Activated T-helper 1 cell treated with anti-CD3 and anti-CD28 coated beads, Interleukin-12 subunit alpha, Interleukin-12 subunit beta, Interleukin-2, Interleukin-4 antibody, amounts not matched to agents 30 ng/mL and 10 ng/mL and 1 ng/mL, durations not matched to agents 14 hours and 24 hours and 36 hours (primary cell): Measurements from ENCODE around the gene SCN4B. TPM values are rescaled to one million over a fixed set of nuclear protein-coding genes. Genes with fewer than 3 reads are reported as not detected.

Source experiments
- DNase-seq: peaks from one replicate; pipeline ENCODE4 v3.0.0; 2021; ENCODE audit warnings: low spot score
- H3K27ac Mint-ChIP-seq: one replicate; pipeline ENCODE4 v1.8.0; 2021; ENCODE audit warnings: mild to moderate bottlenecking, mixed read lengths
- H3K27me3 Mint-ChIP-seq: one replicate; pipeline ENCODE4 v1.8.0; 2022; ENCODE audit warnings: mild to moderate bottlenecking, moderate library complexity, mixed read lengths; ENCODE audit not compliant: insufficient read depth
- H3K36me3 Mint-ChIP-seq: one replicate; pipeline ENCODE4 v1.8.0; 2021; ENCODE audit warnings: low read depth, mixed read lengths
- H3K4me1 Mint-ChIP-seq: one replicate; pipeline ENCODE4 v1.8.0; 2021; ENCODE audit warnings: low read depth, mixed read lengths
- H3K4me3 Mint-ChIP-seq: one replicate; pipeline ENCODE4 v1.8.0; 2021; ENCODE audit warnings: mild to moderate bottlenecking, moderate library complexity, mixed read lengths
- H3K9me3 Mint-ChIP-seq: one replicate; pipeline ENCODE4 v1.8.0; 2021; ENCODE audit warnings: mixed read lengths
- intact Hi-C: fragments of 100-400 bp; cut with micrococcal nuclease; formaldehyde crosslinking; loops from one replicate; pipeline ENCODE4 v1.15.1; 2024
- total RNA-seq: library from RNA; stranded (reverse); gene quantifications from 2 replicates; pipeline ENCODE4 v1.2.3, GENCODE V29; 2022

Gene SCN4B
- total RNA-seq, 1 donor from 2014 or later: 0.08 TPM

- no peak overlapping the region for H3K27ac Mint-ChIP-seq
- no peaks in the 10 kb centered on the region for H3K36me3 Mint-ChIP-seq
- peaks cover 10% of the 10 kb centered on the region for H3K27me3 Mint-ChIP-seq
- no peak for DNase-seq
- no peaks in the 10 kb centered on the region for H3K4me1 Mint-ChIP-seq
- H3K4me3 Mint-ChIP-seq: no peak overlapping the region
- intact Hi-C loops: no loop called here
- peaks cover 6% of the 10 kb centered on the region for H3K9me3 Mint-ChIP-seq
Observed at GRCh38 chr11:118092907-118093571, 59.6 kb downstream of the SCN4B start.

GRCh38 chr11:118091690-118092089, 60.9 kb downstream of the SCN4B start:
- Mint-ChIP-seq H3K27me3 (peaks cover 5% of the 10 kb centered on the region), H3K27ac (no peak overlapping the region), H3K4me3 (no peak overlapping the region), H3K36me3 (no peaks in the 10 kb centered on the region), H3K9me3 (peaks cover 18% of the 10 kb centered on the region), H3K4me1 (no peaks in the 10 kb centered on the region)
- intact Hi-C loops: no loop called here
- no peak for DNase-seq

DNA sequence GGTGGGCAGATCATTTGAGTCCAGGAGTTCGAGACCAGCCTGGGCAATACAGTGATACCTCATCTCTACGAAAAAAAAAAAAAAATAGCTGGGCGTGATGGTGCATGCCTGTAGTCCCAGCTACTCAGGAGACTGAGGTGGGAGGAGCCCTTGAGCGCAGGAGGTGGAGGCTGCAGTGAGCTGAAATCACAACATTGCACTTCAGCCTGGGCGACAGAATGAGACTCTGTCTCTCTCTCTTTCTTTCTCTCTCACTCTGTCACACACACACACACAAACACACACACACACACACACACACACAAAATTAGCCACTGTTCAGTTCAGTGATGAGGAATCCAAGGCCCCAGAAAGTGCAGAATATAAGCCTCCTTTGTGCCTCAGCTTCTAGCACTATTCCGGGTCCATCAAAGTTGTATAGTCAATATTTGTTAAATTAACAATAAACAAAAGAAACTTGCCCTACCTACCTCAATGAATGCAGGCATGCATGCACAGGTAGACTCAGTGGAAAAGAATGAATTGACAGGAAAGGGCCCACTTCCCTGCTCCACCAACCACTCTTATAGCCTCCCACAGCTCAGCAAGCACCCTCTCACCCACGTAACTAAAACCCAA, 62.0 kb downstream of the SCN4B start:
- DNase-seq: no peak
- no peak overlapping the region for H3K4me3 Mint-ChIP-seq
- no peak overlapping the region for H3K27ac Mint-ChIP-seq
- no peaks in the 10 kb centered on the region for H3K4me1 Mint-ChIP-seq
- H3K36me3 Mint-ChIP-seq: no peaks in the 10 kb centered on the region
- peaks cover 5% of the 10 kb centered on the region for H3K27me3 Mint-ChIP-seq
- H3K9me3 Mint-ChIP-seq: peaks cover 28% of the 10 kb centered on the region
- intact Hi-C loops: no loop called here

DNA sequence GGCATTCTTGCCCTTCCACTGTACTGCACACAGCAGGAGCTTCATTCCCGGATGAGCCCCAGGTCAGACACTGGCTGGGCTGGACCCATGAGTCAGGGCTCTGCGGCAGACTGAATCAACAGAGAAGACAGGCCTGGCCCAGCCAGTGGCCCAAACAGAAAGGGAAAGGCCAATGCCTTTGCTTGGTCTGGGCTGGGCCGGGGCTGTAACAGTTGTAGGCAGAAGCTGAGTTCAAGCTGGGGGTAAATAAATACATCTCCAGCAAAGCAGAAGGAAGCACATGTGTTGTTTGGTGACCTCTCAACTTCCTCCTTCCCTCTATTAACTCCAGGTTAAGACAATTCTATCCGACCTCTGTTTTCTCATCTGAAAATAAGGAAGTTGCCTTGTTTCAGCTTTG, 64.1 kb downstream of the SCN4B start:
- Mint-ChIP-seq H3K27ac (no peak overlapping the region), H3K36me3 (no peaks in the 10 kb centered on the region), H3K4me1 (no peaks in the 10 kb centered on the region), H3K4me3 (no peak overlapping the region), H3K9me3 (peaks cover 29% of the 10 kb centered on the region), H3K27me3 (peaks cover 2% of the 10 kb centered on the region)
- intact Hi-C loops: no loop called here
- DNase-seq: no peak

DNA sequence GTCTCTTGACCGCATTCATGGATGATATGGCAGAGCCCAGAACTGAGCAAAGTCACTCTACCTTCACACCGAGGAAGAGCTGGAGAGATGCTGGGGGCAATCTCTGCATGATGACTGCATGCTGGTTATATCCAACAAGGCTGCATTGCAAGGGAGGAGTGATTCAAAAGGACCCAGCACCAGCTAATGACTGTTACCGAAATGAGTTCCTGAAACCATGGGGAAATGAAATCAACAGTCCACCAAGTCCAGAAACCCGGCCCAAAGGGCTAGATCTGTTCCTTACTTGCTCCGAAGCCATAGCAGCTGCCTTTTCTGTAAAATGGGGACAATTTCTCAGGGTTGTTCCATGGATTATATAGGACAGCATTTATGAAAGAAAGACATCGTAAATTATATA, 64.7 kb downstream of the SCN4B start:
- intact Hi-C loops: no loop called here
- DNase-seq: no peak
- H3K36me3 Mint-ChIP-seq: no peaks in the 10 kb centered on the region
- H3K9me3 Mint-ChIP-seq: peaks cover 29% of the 10 kb centered on the region
- H3K4me1 Mint-ChIP-seq: no peaks in the 10 kb centered on the region
- no peak overlapping the region for H3K4me3 Mint-ChIP-seq
- H3K27ac Mint-ChIP-seq: no peak overlapping the region
- H3K27me3 Mint-ChIP-seq: peaks cover 5% of the 10 kb centered on the region

DNA sequence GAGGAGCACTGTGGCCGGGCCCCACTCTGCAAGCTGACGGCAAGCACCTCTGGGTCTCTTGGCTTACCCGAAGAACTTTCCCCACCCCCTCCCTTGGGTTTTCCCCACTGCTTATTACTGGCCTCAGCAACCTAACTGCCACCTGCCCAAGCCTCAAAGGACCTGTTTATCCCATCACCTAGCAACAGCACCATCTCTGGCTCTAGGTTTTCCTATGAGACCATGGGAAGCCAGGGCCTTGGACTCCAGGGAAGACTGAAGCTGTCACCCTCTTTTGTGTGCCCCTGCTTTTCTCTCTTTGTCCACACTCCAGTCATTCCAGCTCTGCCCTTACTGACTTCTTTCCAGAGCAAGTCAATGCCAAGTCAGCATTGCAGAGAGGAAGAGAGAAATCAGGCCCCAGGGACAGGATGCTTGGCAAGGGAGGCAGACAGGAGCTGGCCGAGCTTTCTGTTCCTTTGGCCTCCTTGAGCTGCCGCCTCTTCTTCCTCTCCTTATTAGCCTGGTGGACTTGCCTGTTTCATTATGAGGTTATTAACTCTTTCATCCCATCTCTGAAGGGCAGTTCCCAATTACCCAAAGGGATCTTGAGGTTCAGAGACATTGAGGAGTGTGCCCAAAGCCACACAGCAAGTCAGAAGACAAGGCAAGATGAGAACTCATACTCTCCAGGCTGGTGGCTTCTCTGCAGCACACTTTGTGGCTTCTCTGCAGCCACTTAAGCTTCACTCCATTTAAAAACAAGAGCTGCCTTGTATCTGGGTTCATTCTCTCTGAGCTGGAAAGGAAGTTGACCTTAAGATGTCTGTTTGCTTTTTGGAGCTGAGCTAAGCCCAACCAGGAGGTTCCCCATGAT, 65.5 kb downstream of the SCN4B start, which contains the start of gene SMIM35:
TSS of gene SMIM35 (minus strand) at position 51 of the 856 bp plus-strand sequence. CDS start 206 bp downstream, outside the sequence.
- H3K27ac Mint-ChIP-seq: no peak within 1 kb of the TSS
- no peaks in the 10 kb centered on the region for H3K36me3 Mint-ChIP-seq
- no peaks in the 10 kb centered on the region for H3K4me1 Mint-ChIP-seq
- peaks cover 29% of the 10 kb centered on the region for H3K9me3 Mint-ChIP-seq
- DNase-seq: no peak
- no peak within 1 kb of the TSS for H3K4me3 Mint-ChIP-seq
- intact Hi-C loops: no loop called here
- peaks cover 7% of the 10 kb centered on the region for H3K27me3 Mint-ChIP-seq

DNA sequence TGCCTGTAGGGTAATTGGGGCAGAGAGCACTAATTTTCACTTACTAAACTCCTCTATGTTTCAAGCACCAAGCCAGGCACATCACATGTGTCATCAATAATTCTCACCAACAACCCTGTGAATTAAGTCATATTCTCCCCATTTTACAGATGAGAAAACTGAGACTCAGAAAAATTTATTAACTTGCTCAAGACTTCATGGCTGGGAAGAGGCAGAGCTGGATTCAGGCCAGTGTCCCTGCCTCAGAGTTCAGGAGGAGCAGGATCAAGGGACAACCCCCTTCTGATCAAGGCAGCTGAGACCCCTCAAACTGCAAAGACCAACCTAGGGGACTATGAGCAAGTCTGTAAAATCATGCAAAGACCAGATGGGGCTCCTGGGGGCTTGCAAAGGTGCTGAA, 68.0 kb downstream of the SCN4B start:
- peaks cover 7% of the 10 kb centered on the region for H3K27me3 Mint-ChIP-seq
- H3K27ac Mint-ChIP-seq: no peak overlapping the region
- H3K4me1 Mint-ChIP-seq: no peaks in the 10 kb centered on the region
- no peak for DNase-seq
- H3K9me3 Mint-ChIP-seq: peaks cover 29% of the 10 kb centered on the region
- no peaks in the 10 kb centered on the region for H3K36me3 Mint-ChIP-seq
- intact Hi-C loops: no loop called here
- no peak overlapping the region for H3K4me3 Mint-ChIP-seq

DNA sequence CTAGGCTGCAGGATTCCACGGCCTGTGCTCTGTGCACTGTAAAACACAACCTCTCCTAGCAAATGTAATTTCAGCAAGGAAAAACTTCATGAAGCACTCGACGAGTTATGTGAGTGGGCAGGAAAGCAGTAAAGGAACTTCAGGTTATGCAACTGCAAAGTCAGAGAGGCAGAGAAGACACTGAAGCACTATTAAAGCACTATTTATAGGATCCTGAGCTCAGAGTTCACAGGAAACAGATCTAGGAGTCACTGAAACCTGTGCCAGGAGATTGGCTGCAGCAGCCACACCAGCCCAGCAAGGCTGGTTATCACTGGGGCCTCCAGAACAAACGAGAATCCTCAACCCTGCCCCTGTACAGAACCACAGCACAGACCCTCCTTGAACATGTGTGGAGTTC, 68.4 kb downstream of the SCN4B start:
- Mint-ChIP-seq H3K9me3 (peaks cover 29% of the 10 kb centered on the region), H3K4me1 (no peaks in the 10 kb centered on the region), H3K4me3 (no peak overlapping the region)

More for the DNA sequence above, 68.4 kb downstream of the SCN4B start:
- no peak for DNase-seq
- Mint-ChIP-seq H3K27ac (no peak overlapping the region), H3K36me3 (no peaks in the 10 kb centered on the region), H3K27me3 (peaks cover 7% of the 10 kb centered on the region)
- intact Hi-C loops: no loop called here

Other genes starting within 250 kb of the SCN4B start
- 1.2 and 1.5 TPM in 2 replicates for gene TMPRSS13, start 223.4 kb downstream of the SCN4B start, total RNA-seq
- gene IL10RA, start 166.4 kb downstream of the SCN4B start, total RNA-seq: 87.8 and 88.3 TPM in 2 replicates
- not detected in 2 replicates for gene TMPRSS4, start 75.7 kb downstream of the SCN4B start, total RNA-seq
- 0.10 and 0.16 TPM in 2 replicates for gene SMIM35, start 65.9 kb downstream of the SCN4B start, total RNA-seq
- gene SCN2B, start 23.8 kb upstream of the SCN4B start, total RNA-seq: not detected in 2 replicates
- 264 and 271 TPM in 2 replicates for gene JAML, start 72.2 kb upstream of the SCN4B start, total RNA-seq
- 63.5 and 69.3 TPM in 2 replicates for gene MPZL3, start 99.5 kb upstream of the SCN4B start, total RNA-seq
- 13.2 and 15.9 TPM in 2 replicates for gene MPZL2, start 111.5 kb upstream of the SCN4B start, total RNA-seq
- 630 and 646 TPM in 2 replicates for gene CD3E, start 151.9 kb upstream of the SCN4B start, total RNA-seq
- gene CD3D, start 189.9 kb upstream of the SCN4B start, total RNA-seq: 486 and 491 TPM in 2 replicates
- 134 and 145 TPM in 2 replicates for gene CD3G, start 191.5 kb upstream of the SCN4B start, total RNA-seq
- 44.1 and 46.0 TPM in 2 replicates for gene UBE4A, start 206.8 kb upstream of the SCN4B start, total RNA-seq
- gene ATP5MG, start 248.8 kb upstream of the SCN4B start, total RNA-seq: 205 and 216 TPM in 2 replicates